NK-92 treated with Interleukin-12 subunit alpha and Interleukin-12 subunit beta, amount 100 ng/mL, for 24 hours (cell line): Measurements from ENCODE around the gene SLAMF7.

Experiments used
- DNase-seq: peaks from one replicate; lab custom pipeline; 2025; lab: John Stamatoyannopoulos, UW

SLAMF7 gene

GRCh38 chr1:160800645-160801408 lies 61.8 kb downstream of the SLAMF7 start:
- DNase-seq = no peak

- no peak for DNase-seq
Measured at GRCh38 chr1:160801836-160802580, 63.0 kb downstream of the SLAMF7 start.
